HG03108 (cell line): ENCODE results near the gene YY1.
A peak's percentile ranks its signal among the peaks of the same experiment; 100 is the strongest.

Source experiments
- ATAC-seq: cut with Tn5 transposase; IDR thresholded peaks from one replicate; pipeline ENCODE4 v1.9.1; 2021; ENCODE audit warnings: moderate library complexity; ENCODE audit not compliant: unreplicated experiment

The YY1 gene

GRCh38 chr14:100241279-100241678 lies 2.3 kb downstream of the YY1 start:
- ATAC-seq = no peak

GRCh38 chr14:100243020-100243419 lies 4.1 kb downstream of the YY1 start:
- no peak for ATAC-seq

- no peak for ATAC-seq
These were observed 8.0 kb downstream of the YY1 start for GRCh38 chr14:100246809-100247428.

- ATAC-seq = no peak
These were observed 12.0 kb downstream of the YY1 start for GRCh38 chr14:100250732-100251465.

GRCh38 chr14:100252684-100253083 lies 13.7 kb downstream of the YY1 start:
- no peak for ATAC-seq

- no peak for ATAC-seq
These were observed 17.5 kb downstream of the YY1 start for GRCh38 chr14:100256339-100256895.

GRCh38 chr14:100261621-100262020 lies 22.7 kb downstream of the YY1 start:
- no peak for ATAC-seq

GRCh38 chr14:100262545-100262944 lies 23.6 kb downstream of the YY1 start:
- no peak for ATAC-seq

GRCh38 chr14:100263141-100263540 lies 24.2 kb downstream of the YY1 start:
- no peak for ATAC-seq

- no peak for ATAC-seq
These were observed 29.0 kb downstream of the YY1 start for GRCh38 chr14:100267990-100268389.

- no peak for ATAC-seq
These were observed 29.8 kb downstream of the YY1 start for GRCh38 chr14:100268591-100269207.

GRCh38 chr14:100271247-100271939 lies 32.4 kb downstream of the YY1 start:
- no peak for ATAC-seq

GRCh38 chr14:100274250-100274649 lies 35.3 kb downstream of the YY1 start:
- no peak for ATAC-seq

GRCh38 chr14:100275214-100275613 lies 36.3 kb downstream of the YY1 start:
- ATAC-seq = no peak

- peak; percentile 62 for ATAC-seq
These were observed 39.8 kb downstream of the YY1 start for GRCh38 chr14:100278702-100279101.

- ATAC-seq = no peak
These were observed 40.2 kb downstream of the YY1 start for GRCh38 chr14:100279133-100279532.

GRCh38 chr14:100279563-100279962 lies 40.6 kb downstream of the YY1 start:
- no peak for ATAC-seq

- no peak for ATAC-seq
These were observed 42.5 kb downstream of the YY1 start for GRCh38 chr14:100281286-100282082.

- ATAC-seq = no peak
These were observed 43.1 kb downstream of the YY1 start for GRCh38 chr14:100282083-100282350.

GRCh38 chr14:100282766-100283419 lies 43.9 kb downstream of the YY1 start:
- ATAC-seq = no peak
